Neural progenitor cell (in vitro differentiated cells): ENCODE measurements around the gene PITPNC1. TPM values are rescaled to one million over a fixed set of nuclear protein-coding genes. Genes with fewer than 3 reads are reported as not detected.

ENCODE experiments used
- DNase-seq: peaks from one replicate; pipeline ENCODE4 v3.0.0-alpha.2; 2016; ENCODE audit warnings: low spot score
- H2AFZ ChIP-seq: fragments of 200-600 bp; sonication (generic); replicated peaks from 2 replicates; pipeline ENCODE4 v1.6.1; 2016; ENCODE audit warnings: antibody characterized with exemption
- H3F3A ChIP-seq: fragments of 200-600 bp; sonication (generic); 2 replicates; pipeline ENCODE4 v1.6.1; 2016; ENCODE audit warnings: antibody characterized with exemption, low read depth
- H3K27ac ChIP-seq: fragments of 200-600 bp; sonication (generic); 2 replicates; pipeline ENCODE4 v1.5.1; 2016; ENCODE audit warnings: mild to moderate bottlenecking
- H3K27me3 ChIP-seq: fragments of 200-600 bp; sonication (generic); 2 replicates; pipeline ENCODE4 v1.6.1; 2016; ENCODE audit warnings: mild to moderate bottlenecking, moderate library complexity
- H3K36me3 ChIP-seq: fragments of 200-600 bp; sonication (generic); 2 replicates; pipeline ENCODE4 v1.5.1; 2016
- H3K4me1 ChIP-seq: fragments of 200-600 bp; sonication (generic); 2 replicates; pipeline ENCODE4 v1.6.1; 2016; ENCODE audit warnings: mixed run types
- H3K4me2 ChIP-seq: fragments of 200-600 bp; sonication (generic); 2 replicates; pipeline ENCODE4 v1.6.1; 2016
- H3K4me3 ChIP-seq: fragments of 200-600 bp; sonication (generic); 2 replicates; pipeline ENCODE4 v1.5.1; 2016
- H3K79me2 ChIP-seq: fragments of 200-600 bp; sonication (generic); 2 replicates; pipeline ENCODE4 v1.6.1; 2016; ENCODE audit warnings: low read depth
- H3K9ac ChIP-seq: fragments of 200-600 bp; sonication (generic); 2 replicates; pipeline ENCODE4 v1.6.1; 2016
- H3K9me3 ChIP-seq: fragments of 200-600 bp; sonication (generic); 2 replicates; pipeline ENCODE4 v1.5.1; 2016; ENCODE audit warnings: low read depth
- H4K20me1 ChIP-seq: fragments of 200-600 bp; sonication (generic); 2 replicates; pipeline ENCODE4 v1.6.1; 2016; ENCODE audit warnings: low read depth
- H3K27ac Mint-ChIP-seq: 3 replicates; pipeline ENCODE4 v1.8.0; 2021; ENCODE audit warnings: mixed read lengths
- H3K27me3 Mint-ChIP-seq: 2 replicates; pipeline ENCODE4 v1.8.0; 2022; ENCODE audit warnings: low read depth, mild to moderate bottlenecking, inconsistent platforms, moderate library complexity, mixed read lengths; ENCODE audit not compliant: insufficient read depth
- H3K36me3 Mint-ChIP-seq: 3 replicates; pipeline ENCODE4 v1.8.0; 2021; ENCODE audit warnings: mixed read lengths
- H3K4me1 Mint-ChIP-seq: 3 replicates; pipeline ENCODE4 v1.8.0; 2021; ENCODE audit warnings: mixed read lengths
- H3K4me3 Mint-ChIP-seq: 3 replicates; pipeline ENCODE4 v1.8.0; 2021; ENCODE audit warnings: mild to moderate bottlenecking, moderate library complexity, mixed read lengths
- H3K9me3 Mint-ChIP-seq: 3 replicates; pipeline ENCODE4 v1.8.0; 2020; ENCODE audit warnings: mixed read lengths
- CTCF ChIP-seq: fragments of 200-600 bp; sonication (generic); IDR thresholded peaks from 2 replicates; pipeline ENCODE4 v1.5.1; 2017; ENCODE audit warnings: antibody characterized with exemption, mild to moderate bottlenecking
- EZH2 ChIP-seq: fragments of 200-600 bp; sonication (generic); IDR thresholded peaks from 2 replicates; pipeline ENCODE4 v1.6.1; 2017; ENCODE audit warnings: antibody characterized with exemption, mild to moderate bottlenecking, moderate library complexity
- EZH2phosphoT487 ChIP-seq: fragments of 200-600 bp; sonication (generic); IDR thresholded peaks from 2 replicates; pipeline ENCODE4 v1.6.1; 2017; ENCODE audit warnings: antibody characterized with exemption
- total RNA-seq: library from RNA; depleted of rRNA; stranded (reverse); fragments of >200 nt; gene quantifications from 2 replicates; pipeline ENCODE4 v1.2.3, GENCODE V29; 2015; ENCODE audit warnings: low replicate concordance

Gene PITPNC1
- total RNA-seq, 1 donor from 2014 or later = 8.1 TPM

- H3K4me3 ChIP-seq = no peak overlapping the region
- no peaks in the 10 kb centered on the region for H3K4me1 ChIP-seq
- H3F3A ChIP-seq = peaks cover 4% of the 10 kb centered on the region
- H3K4me2 ChIP-seq = no peak overlapping the region
- no peak overlapping the region for H3K9ac ChIP-seq
- TF ChIP-seq CTCF (no peak), EZH2 (no peak), EZH2phosphoT487 (no peak)
- DNase-seq = no peak
- no peaks in the 10 kb centered on the region for H4K20me1 ChIP-seq
- H3K27me3 ChIP-seq = no peaks in the 10 kb centered on the region
- peaks cover 3% of the 10 kb centered on the region for H3K27me3 Mint-ChIP-seq
- H3K9me3 ChIP-seq = no peaks in the 10 kb centered on the region
- H3K4me1 Mint-ChIP-seq = peaks cover 2% of the 10 kb centered on the region
- H3K27ac ChIP-seq = no peak overlapping the region
- H3K36me3 Mint-ChIP-seq = no peaks in the 10 kb centered on the region
- H2AFZ ChIP-seq = no peak overlapping the region
- H3K27ac Mint-ChIP-seq = no peak overlapping the region
- no peaks in the 10 kb centered on the region for H3K9me3 Mint-ChIP-seq
- H3K4me3 Mint-ChIP-seq = no peak overlapping the region
- no peaks in the 10 kb centered on the region for H3K36me3 ChIP-seq
- H3K79me2 ChIP-seq = no peaks in the 10 kb centered on the region
Measured at GRCh38 chr17:67499685-67500084, 122.6 kb downstream of the PITPNC1 start.

GRCh38 chr17:67500261-67500660 is 123.2 kb downstream of the PITPNC1 start:
- no peak for TF ChIP-seq EZH2
- no peak for TF ChIP-seq EZH2phosphoT487
- TF ChIP-seq CTCF = no peak
- Histone ChIP-seq H2AFZ (no peak overlapping the region), H3K27ac (no peak overlapping the region), H3F3A (peaks cover 4% of the 10 kb centered on the region), H4K20me1 (no peaks in the 10 kb centered on the region), H3K4me1 (no peaks in the 10 kb centered on the region), H3K4me3 (no peak overlapping the region), H3K9me3 (no peaks in the 10 kb centered on the region), H3K79me2 (no peaks in the 10 kb centered on the region), H3K27me3 (no peaks in the 10 kb centered on the region), H3K36me3 (no peaks in the 10 kb centered on the region), H3K9ac (no peak overlapping the region), H3K4me2 (no peak overlapping the region)
- no peak for DNase-seq
- Mint-ChIP-seq H3K36me3 (no peaks in the 10 kb centered on the region), H3K27ac (no peak overlapping the region), H3K27me3 (peaks cover 3% of the 10 kb centered on the region), H3K9me3 (no peaks in the 10 kb centered on the region), H3K4me1 (peaks cover 2% of the 10 kb centered on the region), H3K4me3 (no peak overlapping the region)

GRCh38 chr17:67500677-67501300 is 123.7 kb downstream of the PITPNC1 start:
- Histone ChIP-seq H3K79me2 (no peaks in the 10 kb centered on the region), H3K27me3 (no peaks in the 10 kb centered on the region), H3K27ac (no peak overlapping the region), H3K4me2 (no peak overlapping the region), H3K9ac (no peak overlapping the region), H4K20me1 (no peaks in the 10 kb centered on the region), H3K4me3 (no peak overlapping the region), H3F3A (peaks cover 4% of the 10 kb centered on the region), H3K9me3 (no peaks in the 10 kb centered on the region), H2AFZ (no peak overlapping the region), H3K36me3 (no peaks in the 10 kb centered on the region), H3K4me1 (no peaks in the 10 kb centered on the region)
- no peaks in the 10 kb centered on the region for H3K27me3 Mint-ChIP-seq
- H3K4me1 Mint-ChIP-seq = peaks cover 2% of the 10 kb centered on the region
- H3K4me3 Mint-ChIP-seq = no peak overlapping the region
- no peak overlapping the region for H3K27ac Mint-ChIP-seq
- no peak for TF ChIP-seq CTCF
- no peak for TF ChIP-seq EZH2
- no peak for TF ChIP-seq EZH2phosphoT487
- no peaks in the 10 kb centered on the region for H3K36me3 Mint-ChIP-seq
- no peaks in the 10 kb centered on the region for H3K9me3 Mint-ChIP-seq
- DNase-seq = no peak
